Endothelial cell of umbilical vein (primary cell): ENCODE data around the gene TIMM10.

Experiments
- TF ChIP-seq, protein P1 (sequence below), 2 donors: IDR thresholded peaks; 1 replicate in 1 of 2; 2 replicates in 1 of 2; pipeline ENCODE4 v1.5.1; 2011; ENCODE audit warnings: low read length in 2 of 2, mild to moderate bottlenecking in 2 of 2, moderate library complexity in 2 of 2, control low read depth in 1 of 2, inconsistent platforms in 1 of 2, low read depth in 1 of 2; ENCODE audit not compliant: insufficient read depth in 1 of 2; ENCODE audit errors: extremely low read depth in 1 of 2
- TF ChIP-seq, protein P2 (sequence below): IDR thresholded peaks from 2 replicates; pipeline ENCODE4 v1.6.1; 2011; ENCODE audit not compliant: insufficient read depth, insufficient read length

GRCh38 chr11:57513911-57514537 lies 16.5 kb downstream of the TIMM10 start:
- TF ChIP-seq, protein P1, sequence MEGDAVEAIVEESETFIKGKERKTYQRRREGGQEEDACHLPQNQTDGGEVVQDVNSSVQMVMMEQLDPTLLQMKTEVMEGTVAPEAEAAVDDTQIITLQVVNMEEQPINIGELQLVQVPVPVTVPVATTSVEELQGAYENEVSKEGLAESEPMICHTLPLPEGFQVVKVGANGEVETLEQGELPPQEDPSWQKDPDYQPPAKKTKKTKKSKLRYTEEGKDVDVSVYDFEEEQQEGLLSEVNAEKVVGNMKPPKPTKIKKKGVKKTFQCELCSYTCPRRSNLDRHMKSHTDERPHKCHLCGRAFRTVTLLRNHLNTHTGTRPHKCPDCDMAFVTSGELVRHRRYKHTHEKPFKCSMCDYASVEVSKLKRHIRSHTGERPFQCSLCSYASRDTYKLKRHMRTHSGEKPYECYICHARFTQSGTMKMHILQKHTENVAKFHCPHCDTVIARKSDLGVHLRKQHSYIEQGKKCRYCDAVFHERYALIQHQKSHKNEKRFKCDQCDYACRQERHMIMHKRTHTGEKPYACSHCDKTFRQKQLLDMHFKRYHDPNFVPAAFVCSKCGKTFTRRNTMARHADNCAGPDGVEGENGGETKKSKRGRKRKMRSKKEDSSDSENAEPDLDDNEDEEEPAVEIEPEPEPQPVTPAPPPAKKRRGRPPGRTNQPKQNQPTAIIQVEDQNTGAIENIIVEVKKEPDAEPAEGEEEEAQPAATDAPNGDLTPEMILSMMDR (IDR thresholded peaks at IDR 0.05; ENCODE audit: extremely low read depth in 1 of 2, insufficient read depth in 1 of 2, low read depth in 1 of 2, low read length in 2 of 2): no peak
- TF ChIP-seq, protein P2, sequence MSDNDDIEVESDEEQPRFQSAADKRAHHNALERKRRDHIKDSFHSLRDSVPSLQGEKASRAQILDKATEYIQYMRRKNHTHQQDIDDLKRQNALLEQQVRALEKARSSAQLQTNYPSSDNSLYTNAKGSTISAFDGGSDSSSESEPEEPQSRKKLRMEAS: no peak
